Suppressor macrophage treated with lipopolysaccharide for 4 hours (primary cell): Measurements from ENCODE around the gene SNCAIP.
"Not testable (repeated sequence)": the region's sequence is repeated elsewhere in the genome, so short reads cannot be mapped to it uniquely, and the experiment has no call there.

Experiments used
- DNase-seq: peaks from one replicate; pipeline ENCODE4 v3.0.0-alpha.2; 2020

Gene SNCAIP

GRCh38 chr5:122316656-122317055 is 4.6 kb downstream of the SNCAIP start:
- DNase-seq: no peak

GRCh38 chr5:122319897-122320296 is 7.9 kb downstream of the SNCAIP start:
- no peak for DNase-seq

DNA sequence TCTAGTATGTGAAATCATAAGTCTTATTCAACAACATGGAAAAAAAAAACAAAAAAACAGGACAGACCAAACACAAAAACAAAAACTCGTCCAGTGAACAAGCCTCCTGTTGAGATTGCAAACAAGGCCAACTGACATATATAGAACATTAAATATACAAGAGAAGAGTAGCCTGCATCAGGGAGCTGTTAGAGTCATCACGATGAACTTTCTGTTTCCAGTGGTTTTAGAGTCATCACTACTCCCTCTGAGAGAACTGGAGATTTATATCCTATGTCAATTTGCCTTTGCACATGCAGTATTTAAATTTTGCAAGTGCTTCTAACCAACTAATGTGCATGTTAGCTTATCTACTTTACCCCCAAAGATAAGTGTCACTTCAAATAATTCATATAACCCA is 9.9 kb downstream of the SNCAIP start:
- DNase-seq: no peak

GRCh38 chr5:122322801-122323548 is 10.9 kb downstream of the SNCAIP start:
- no peak for DNase-seq

DNA sequence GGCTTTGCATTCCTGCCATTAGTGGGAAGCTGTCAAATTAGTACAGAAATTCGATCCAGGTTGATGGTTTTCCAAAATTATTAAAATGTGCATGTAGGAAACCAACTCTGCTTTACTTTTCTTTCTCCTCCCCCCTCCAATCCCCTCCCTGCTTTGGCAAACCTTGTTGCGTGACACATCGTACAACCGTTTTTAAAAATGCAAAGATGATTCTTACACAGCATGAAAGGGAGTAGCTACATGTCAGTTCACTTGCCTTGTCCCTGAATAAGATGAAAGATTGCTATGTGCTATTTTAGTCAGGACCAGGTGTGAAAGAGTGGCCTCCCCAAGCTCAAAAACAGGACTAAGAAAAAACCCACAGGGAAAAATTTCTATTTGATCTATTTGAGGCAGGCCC is 11.7 kb downstream of the SNCAIP start:
- no peak for DNase-seq

DNA sequence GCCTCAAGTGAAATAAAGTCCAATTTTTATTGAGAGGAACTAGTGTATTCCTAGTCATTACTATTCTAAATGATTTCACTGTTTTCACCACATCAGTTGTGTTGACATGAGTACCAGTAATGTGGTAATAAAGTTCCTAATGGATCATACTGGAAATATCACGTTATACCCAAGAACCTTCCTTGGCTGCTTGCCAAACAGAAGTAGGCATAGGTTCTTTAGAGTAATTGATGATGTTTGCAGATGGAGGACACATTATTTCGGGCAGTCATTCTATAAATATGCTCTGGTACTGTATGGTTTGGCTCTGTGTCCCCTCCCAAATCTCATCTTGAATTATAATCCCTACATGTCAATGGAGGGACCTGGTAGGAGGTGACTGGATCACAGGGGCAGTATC is 15.1 kb downstream of the SNCAIP start:
- DNase-seq: no peak

DNA sequence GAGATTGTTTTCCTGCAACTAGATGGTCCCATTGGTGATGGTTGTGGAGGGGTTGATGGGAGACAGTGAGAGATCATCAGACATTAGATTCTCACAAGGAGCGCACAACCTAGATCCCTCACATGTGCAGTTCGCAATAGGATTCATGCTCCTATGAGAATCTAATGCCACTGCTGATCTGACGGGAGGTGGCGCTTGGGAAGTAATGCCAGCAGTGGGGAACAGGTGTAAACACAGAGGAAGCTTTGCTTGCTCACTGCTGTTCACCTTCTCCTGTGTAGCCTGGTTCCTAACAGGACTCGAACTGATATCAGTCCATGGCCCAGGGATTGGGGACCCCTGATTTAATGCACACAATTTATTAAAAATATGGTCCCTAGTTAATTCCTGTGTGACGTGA is 18.8 kb downstream of the SNCAIP start:
- DNase-seq: no peak

DNA sequence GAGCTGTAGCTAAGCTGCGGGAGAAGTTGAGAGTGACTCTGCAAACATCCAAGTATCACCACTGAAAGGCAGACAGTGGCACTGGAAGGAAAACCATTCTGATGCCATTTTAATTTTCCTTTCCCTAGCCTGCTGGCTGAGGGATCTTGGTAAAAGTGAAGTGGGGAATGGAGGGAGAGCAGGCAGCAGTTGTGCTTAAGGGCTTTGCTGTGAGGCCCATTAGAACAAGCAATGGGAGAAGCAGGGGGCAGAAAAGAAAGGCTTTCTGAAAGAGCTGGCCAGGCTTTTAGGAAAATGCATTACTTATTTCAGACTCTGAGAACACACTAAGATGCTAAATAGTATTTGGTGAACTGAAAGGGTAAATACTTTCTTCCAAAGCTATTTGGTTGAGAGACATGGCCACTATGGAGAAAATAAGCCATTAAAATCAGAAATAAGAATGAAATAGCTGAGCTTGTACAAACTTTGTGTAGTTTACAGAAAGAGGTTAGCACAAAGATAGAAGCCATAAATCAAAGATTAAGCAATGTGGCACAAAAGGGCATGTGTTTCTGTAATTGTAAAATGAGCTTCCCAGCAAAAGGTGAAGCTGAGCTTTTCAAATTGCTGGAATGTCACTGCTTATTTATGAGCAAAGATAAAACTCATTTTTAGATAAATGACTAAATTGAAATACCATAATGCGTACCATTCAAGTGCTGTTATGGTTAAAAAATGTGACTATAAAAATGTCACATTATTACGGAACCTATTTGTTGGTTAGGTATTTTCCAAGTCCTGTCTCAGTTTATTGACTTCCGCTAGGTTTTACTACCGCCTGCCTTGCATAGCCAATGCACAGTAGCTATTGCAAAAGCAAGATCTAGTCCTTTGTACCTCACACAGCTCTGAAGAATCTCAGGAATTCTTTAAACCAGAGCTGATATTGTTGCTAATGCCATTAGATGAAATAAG is 20.8 kb downstream of the SNCAIP start:
- no peak for DNase-seq

DNA sequence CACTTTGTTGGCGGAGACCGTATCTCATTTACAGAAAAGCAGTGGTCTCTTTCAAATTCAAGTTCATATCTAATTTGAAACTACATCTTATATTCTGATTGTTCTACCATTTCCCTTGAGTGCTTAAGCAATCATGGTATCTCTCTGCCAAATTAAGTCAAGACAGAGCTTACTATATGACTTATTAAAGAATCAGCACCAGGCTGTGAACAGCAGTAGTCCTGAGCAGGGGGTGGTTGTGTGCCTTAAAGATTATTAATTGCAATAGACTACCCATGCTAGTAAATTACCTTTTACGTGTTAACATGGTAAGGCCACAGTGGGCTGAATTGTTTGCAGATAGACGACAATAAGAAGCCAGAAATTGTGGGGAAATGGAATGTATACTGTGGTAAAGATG is 21.5 kb downstream of the SNCAIP start:
- no peak for DNase-seq

GRCh38 chr5:122339591-122339990 is 27.6 kb downstream of the SNCAIP start:
- DNase-seq: no peak

DNA sequence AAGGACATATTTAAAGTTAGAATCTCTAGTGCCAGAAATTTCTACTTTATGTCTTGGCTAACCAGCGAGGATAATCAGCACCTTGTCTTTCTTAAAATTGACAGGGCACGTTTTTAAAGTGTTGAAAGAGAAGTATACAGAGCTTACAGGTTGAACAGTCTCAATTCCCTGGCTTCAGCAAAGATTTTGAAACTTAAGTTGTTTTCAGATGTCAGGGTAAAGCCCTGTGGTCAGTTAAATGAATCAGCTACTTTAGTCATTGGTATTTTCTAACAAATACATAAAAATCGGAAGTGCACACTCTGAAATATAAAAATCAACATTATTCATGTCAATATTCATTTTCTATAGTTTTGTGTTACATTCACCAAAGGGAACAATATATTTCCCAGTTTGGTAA is 29.1 kb downstream of the SNCAIP start:
- no peak for DNase-seq

DNA sequence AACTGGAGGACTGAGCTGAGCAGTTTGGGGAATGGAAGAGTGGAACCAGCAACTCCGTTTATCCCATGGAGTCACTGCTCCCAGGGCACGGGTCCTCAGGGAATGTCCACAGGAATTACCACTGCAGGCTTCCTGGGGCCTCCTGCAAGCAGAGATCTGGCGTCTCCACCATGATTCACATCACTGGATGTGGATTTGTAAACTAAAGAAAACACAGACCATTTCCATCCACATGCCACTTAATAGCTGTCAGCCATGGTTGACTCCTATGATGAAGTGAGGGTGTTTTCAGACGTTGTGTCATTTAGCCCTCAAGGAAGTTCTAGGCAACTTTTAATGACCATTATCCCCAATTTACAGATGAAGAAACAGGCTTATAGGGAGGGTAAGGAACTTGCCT is 30.2 kb downstream of the SNCAIP start:
- no peak for DNase-seq

DNA sequence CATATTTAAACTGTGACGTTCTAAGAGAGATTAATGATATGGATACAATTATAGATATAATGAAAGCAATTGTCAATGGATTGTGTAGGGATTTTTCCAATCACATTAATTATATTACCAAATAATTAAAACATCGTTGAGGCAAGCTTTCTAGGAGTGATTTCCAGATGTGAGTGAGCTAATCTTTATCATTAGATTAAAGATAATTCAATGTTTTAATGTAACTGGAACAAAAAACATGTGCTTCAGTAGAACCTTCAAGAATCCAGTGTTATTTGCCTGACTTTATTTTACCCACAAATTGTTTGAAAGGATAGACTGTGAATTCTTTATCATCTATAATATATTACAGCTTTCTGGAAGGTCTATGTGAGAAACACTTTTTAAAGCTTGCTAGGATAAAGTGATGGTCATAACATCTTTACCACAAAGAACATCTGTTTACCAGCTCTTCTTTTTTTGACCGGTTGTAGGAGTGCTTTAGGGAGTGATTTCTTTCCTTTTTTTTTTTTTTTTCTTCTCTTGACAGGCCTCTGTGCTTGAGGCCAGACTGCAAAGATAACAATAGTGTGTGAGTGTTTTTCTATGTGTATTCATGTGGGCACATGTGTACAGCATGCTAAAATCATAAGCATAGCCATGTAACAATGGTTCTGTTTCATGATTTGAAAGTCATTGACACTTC is 35.0 kb downstream of the SNCAIP start:
- DNase-seq: no peak

DNA sequence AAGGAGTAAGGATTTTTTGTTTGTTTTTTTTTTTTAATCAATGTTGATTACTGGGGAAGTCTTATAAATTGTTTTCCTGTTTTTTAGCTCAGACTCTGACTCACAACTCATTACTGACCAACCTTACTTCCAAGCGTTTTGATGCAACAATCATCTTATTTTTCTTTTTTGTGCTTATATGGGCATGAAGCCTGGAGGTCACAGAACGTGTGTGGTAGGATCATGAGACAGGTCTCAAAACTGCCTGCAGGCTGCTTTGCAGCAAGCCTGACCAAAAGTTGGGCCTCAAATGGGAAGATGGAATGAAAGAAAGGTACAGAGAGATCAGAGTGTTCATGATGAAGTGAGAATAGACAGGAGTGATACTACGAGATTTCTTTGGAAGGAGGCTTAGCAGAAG is 38.5 kb downstream of the SNCAIP start:
- no peak for DNase-seq

DNA sequence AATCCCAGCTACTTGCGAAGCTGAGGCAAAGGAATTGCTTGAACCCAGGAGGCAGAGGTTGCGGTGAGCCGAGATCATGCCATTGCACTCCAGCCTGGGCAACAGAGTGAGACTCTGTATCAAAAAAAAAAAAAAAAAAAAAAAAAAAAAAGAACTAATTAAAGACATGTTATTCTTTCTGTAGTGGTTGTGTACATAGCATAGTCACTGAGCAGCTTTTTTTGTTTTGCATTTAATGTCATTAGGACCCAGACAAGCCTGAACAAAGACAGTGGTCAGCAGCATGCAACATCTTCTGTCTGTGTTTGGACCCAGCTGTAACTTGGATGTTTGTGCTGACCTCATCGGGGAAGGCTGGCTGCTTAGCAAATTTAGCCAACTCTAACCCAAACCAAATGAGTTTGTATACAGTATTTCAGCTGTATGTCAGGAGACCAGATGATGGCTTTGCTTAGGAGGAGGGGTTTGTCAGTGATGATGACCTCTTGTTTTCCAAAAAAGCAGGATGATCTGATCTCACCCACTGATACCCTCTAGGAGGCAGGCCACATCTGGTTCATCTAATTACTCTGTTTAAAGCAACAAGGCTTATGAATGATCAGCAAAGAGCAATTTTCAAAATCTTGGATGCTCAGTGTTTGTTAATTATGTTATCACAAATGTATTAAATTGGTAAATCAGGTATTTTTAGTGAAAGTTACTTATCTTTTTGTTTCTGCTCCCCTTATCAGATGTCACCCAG is 39.5 kb downstream of the SNCAIP start:
- DNase-seq: no peak

DNA sequence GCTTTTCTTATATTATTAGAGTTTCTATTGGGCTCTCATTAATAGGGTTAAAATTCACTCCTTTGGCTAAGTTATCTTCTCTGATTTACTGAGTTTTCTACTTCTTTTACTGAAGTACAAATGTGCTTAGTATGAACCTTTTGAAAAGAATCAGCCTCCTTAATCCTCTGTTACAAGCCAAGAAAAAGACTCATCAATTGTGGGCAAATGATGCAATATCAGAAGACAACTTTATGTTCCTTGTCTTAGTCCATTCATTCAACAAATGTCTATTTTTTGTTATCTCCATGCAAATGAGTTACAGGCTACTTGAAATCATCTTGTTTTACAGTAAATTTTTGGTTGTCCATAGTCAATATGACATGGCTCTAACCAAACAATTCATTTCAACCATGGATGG is 40.3 kb downstream of the SNCAIP start:
- no peak for DNase-seq

GRCh38 chr5:122353361-122353760 is 41.3 kb downstream of the SNCAIP start:
- not testable (repeated sequence) for DNase-seq

DNA sequence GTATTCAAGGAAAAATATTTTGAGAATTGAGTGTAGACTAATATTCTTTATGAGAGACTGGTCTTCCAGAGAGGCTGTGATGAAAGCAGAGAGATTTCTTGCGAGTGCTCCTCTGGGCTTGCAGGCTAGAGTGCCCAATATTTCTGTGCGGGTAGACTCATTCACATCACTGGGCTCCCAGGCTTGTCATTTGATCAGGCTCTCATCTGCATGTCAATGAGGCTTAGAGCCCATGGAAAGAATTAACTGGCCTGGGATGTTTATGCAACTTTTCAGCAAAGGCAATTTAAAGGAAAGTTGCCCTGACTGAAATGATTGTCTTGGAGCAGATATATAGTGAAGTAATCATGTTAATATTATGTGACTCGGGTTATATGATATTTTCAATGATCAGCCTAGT is 42.3 kb downstream of the SNCAIP start:
- no peak for DNase-seq

DNA sequence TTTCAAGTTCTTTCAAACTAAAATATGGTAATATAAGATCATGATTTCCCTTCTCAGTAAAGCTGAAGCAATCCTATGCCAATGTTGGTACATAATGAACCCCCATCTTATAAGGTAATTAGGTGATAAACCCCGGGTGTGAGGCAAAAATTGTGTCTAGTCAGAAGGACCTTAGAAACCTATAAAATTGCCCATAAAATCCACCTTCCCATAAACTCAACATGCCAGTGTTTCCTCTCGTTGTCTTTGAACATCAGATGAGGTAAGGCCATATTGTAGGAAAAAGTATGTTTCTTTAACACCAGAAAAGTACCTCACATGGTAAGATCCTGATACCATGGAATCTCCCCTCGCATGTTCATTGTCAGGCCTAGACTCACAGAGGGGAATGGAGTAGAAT is 43.3 kb downstream of the SNCAIP start:
- no peak for DNase-seq

- DNase-seq: no peak
Measured at GRCh38 chr5:122356855-122357254, 44.8 kb downstream of the SNCAIP start.

DNA sequence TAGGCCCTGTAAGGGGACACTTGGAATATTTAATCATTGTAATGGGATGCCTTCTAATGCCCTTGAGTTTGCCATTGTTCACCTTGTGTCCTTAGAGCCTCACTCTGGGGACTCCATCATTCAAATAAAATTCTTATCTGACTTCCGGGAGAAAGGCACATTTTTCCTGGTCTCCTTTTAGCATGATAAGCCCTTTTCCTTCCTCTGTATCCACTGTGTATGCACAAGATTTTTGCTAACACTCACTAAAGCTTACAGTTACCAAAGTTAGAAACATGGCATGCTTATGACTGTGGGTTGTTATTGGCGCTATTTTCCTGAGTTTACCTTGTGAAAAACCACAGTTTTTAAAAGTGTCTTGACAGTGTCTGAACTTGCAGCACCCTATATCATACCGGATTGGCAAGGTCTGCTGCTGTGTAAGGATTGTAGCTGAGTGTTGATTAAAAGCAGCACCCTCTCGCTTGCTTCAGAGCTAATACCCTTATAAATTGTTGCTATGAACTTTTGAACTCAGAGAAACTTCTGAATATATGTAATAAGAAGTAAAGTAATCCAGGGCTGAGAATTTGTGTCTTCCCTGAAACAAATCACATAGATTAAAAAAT is 46.4 kb downstream of the SNCAIP start:
- DNase-seq: no peak

- DNase-seq: no peak
Measured at GRCh38 chr5:122362361-122362760, 50.3 kb downstream of the SNCAIP start.
